HepG2 (cell line): ENCODE results near the gene ARHGAP26. TPM values are rescaled to one million over a fixed set of nuclear protein-coding genes. Genes with fewer than 3 reads are reported as not detected.

Experiments
- ATAC-seq: fragments of 200-7000 bp; cut with Tn5 transposase; 3 replicates; pipeline ENCODE4 v1.9.1; 2020; ENCODE audit warnings: mild to moderate bottlenecking, moderate library complexity
- BruUV-seq: library from RNA; stranded (reverse); fragments of 400-500 nt; replicated peaks from 2 replicates; lab custom pipeline; 2021; lab: Mats Ljungman, UMichigan
- CTCF ChIA-PET: fragments of 300-600 bp; formaldehyde crosslinking; extraction: SDS; loops from one replicate; lab custom pipeline; 2021; ENCODE audit warnings: low total read pairs, inconsistent platforms, low intra/inter-chr PET ratio; lab: Yijun Ruan, JAX
- POLR2A ChIA-PET: fragments of 350-600 bp; sonication (Branson Sonifier 250); formaldehyde crosslinking; loops from one replicate; lab custom pipeline; 2020; ENCODE audit warnings: antibody characterized with exemption, inconsistent platforms; lab: Yijun Ruan, JAX
- DNase-seq: peaks from one replicate; pipeline ENCODE4 v3.0.0-alpha.2; 2015; ENCODE audit warnings: low spot score
- FAIRE-seq: peaks from 3 replicates; lab custom pipeline; 2011; peaks lifted over from hg19 to GRCh38; lab: Jason Lieb, UNC
- H2AFZ ChIP-seq: one replicate; pipeline ENCODE4 v1.6.1; 2011; ENCODE audit warnings: low read length, inconsistent platforms
- H3K27ac ChIP-seq: fragments of 300-600 bp; 3 replicates; pipeline ENCODE4 v1.8.0; 2011; ENCODE audit warnings: mixed run types, mild to moderate bottlenecking, mixed read lengths, low read length, inconsistent platforms; ENCODE audit not compliant: insufficient read depth; ENCODE audit errors: extremely low read length
- H3K27me3 ChIP-seq, 2 experiments: fragments of 200-600 bp in 1 of 2; 2 replicates in 1 of 2; 3 replicates in 1 of 2; pipeline versions ENCODE4 v1.6.0 to v1.8.0; 2011; ENCODE audit warnings: low read length in 2 of 2, mild to moderate bottlenecking in 2 of 2, moderate library complexity in 2 of 2, inconsistent platforms in 1 of 2; ENCODE audit not compliant: insufficient read depth in 2 of 2, control insufficient read depth in 1 of 2
- H3K36me3 ChIP-seq, 2 experiments: fragments of 200-600 bp in 1 of 2; replicated peaks in 1 of 2; 2 replicates in 1 of 2; 3 replicates in 1 of 2; pipeline versions ENCODE4 v1.5.1 to v1.8.0; 2011; ENCODE audit warnings: low read length in 2 of 2, inconsistent platforms in 1 of 2; ENCODE audit not compliant: insufficient read depth in 2 of 2, control insufficient read depth in 1 of 2
- H3K4me1 ChIP-seq: 2 replicates; pipeline ENCODE4 v1.5.1; 2012; ENCODE audit warnings: low read length, inconsistent platforms; ENCODE audit not compliant: insufficient read depth
- H3K4me2 ChIP-seq: 2 replicates; pipeline ENCODE4 v1.6.0; 2011; ENCODE audit warnings: low read depth, low read length, inconsistent platforms
- H3K4me3 ChIP-seq, 3 experiments: fragments of 200-600 bp in 1 of 3; sonication (generic), shearing (Covaris generic) in 1 of 3; replicated peaks in 1 of 3; 2 replicates each; pipeline ENCODE4 v1.5.1; 2011 to 2016; ENCODE audit warnings: low read length in 3 of 3, inconsistent platforms in 2 of 3, low read depth in 2 of 3, mild to moderate bottlenecking in 2 of 3, control low read depth in 1 of 3, mixed read lengths in 1 of 3; ENCODE audit not compliant: insufficient read depth in 1 of 3
- H3K79me2 ChIP-seq: one replicate; pipeline ENCODE4 v1.6.1; 2011; ENCODE audit warnings: low read length, inconsistent platforms; ENCODE audit not compliant: insufficient read depth
- H3K9ac ChIP-seq: 2 replicates; pipeline ENCODE4 v1.6.0; 2011; ENCODE audit warnings: mild to moderate bottlenecking, low read depth, low read length, inconsistent platforms; ENCODE audit not compliant: insufficient read depth
- H3K9me3 ChIP-seq: 2 replicates; pipeline ENCODE4 v1.5.1; 2012; ENCODE audit warnings: mild to moderate bottlenecking, low read length
- H4K20me1 ChIP-seq: 2 replicates; pipeline ENCODE4 v1.6.0; 2011; ENCODE audit warnings: inconsistent platforms, mild to moderate bottlenecking, low read length, moderate library complexity; ENCODE audit not compliant: insufficient read depth
- PRDM15 ChIP-seq: sonication (generic); formaldehyde crosslinking; IDR thresholded peaks from 2 replicates; pipeline ENCODE4 v1.4.0; 2020; ENCODE audit warnings: missing genetic modification reagents
- ZNF770 ChIP-seq: sonication (generic); formaldehyde crosslinking; IDR thresholded peaks from 2 replicates; pipeline ENCODE4 v1.5.0; 2020; ENCODE audit warnings: mild to moderate bottlenecking, missing genetic modification reagents
- WGBS: methylation state at CpG from one replicate; pipeline ENCODE4 v1.1.6; 2017; ENCODE audit warnings: low lambda C conversion rate; 5-methylcytosine and 5-hydroxymethylcytosine counted together
- in situ Hi-C: cut with HindIII; loops from 2 replicates; pipeline ENCODE4 v1.10.0; 2017; ENCODE audit warnings: low pct_unique_long_range_greater_than_20kb; ENCODE audit not compliant: extremely low pct_ligation_motif_present
- intact Hi-C: fragments of 100-400 bp; cut with micrococcal nuclease; formaldehyde crosslinking; loops from one replicate; pipeline ENCODE4 v1.10.0; 2022; ENCODE audit not compliant: unreplicated experiment
- polyA plus RNA-seq, 8 experiments: library from polyadenylated mRNA; depleted of rRNA in 3 of 8; stranded (reverse) in 7 of 8; unstranded in 1 of 8; fragments of >200 nt; fragmentation: Illumina TruSeq in 4 of 8; extraction: Trizol in 4 of 8; gene quantifications; 2 replicates each; pipeline versions ENCODE4 v1.2.1 to v1.2.3, GENCODE V29; 2011 to 2016; ENCODE audit warnings: low read depth in 4 of 8, missing spikeins in 1 of 8, mixed read lengths in 1 of 8; ENCODE audit not compliant: insufficient read depth in 1 of 8
- total RNA-seq, 5 experiments: library from RNA; depleted of rRNA; stranded (reverse); fragments of >200 nt; fragmentation: Illumina TruSeq; extraction: Trizol; gene quantifications; 2 replicates each; pipeline ENCODE4 v1.2.3, GENCODE V29; 2016; ENCODE audit warnings: low read depth in 1 of 5

ARHGAP26 gene
- total and polyA plus RNA-seq, 2 of the 13 experiments (the other 11 are each of a cell fraction or from before 2014, with no cell fraction given), result 9.6 to 18.2 TPM

GRCh38 chr5:142979636-142980035, 209.5 kb downstream of the ARHGAP26 start:
- peaks cover 0 to 4% of the 10 kb centered on the region in 2 experiments; a peak in 1 of 5 replicates for H3K36me3 ChIP-seq
- H3K4me1 ChIP-seq, result peaks cover 39% of the 10 kb centered on the region
- no TSS peak for BruUV-seq
- ATAC-seq (no peak), FAIRE-seq (no peak), DNase-seq (no peak)
- intact Hi-C loops, result no loop called here
- WGBS, result 90% methylated on average over 3 of the region's 3 CpGs
- no peak overlapping the region for H3K4me3 ChIP-seq
- no peak overlapping the region for H3K9ac ChIP-seq
- H3K27ac ChIP-seq, result no peak overlapping the region
- H3K9me3 ChIP-seq, result no peaks in the 10 kb centered on the region
- no peaks in the 10 kb centered on the region for H4K20me1 ChIP-seq
- H3K4me2 ChIP-seq, result no peak overlapping the region
- no peaks in the 10 kb centered on the region for H3K79me2 ChIP-seq
- ChIA-PET CTCF (no interaction called here), POLR2A (no interaction called here)
- no peaks in the 10 kb centered on the region for H3K27me3 ChIP-seq
- in situ Hi-C loops, result no loop called here
- TF ChIP-seq ZNF770 (CRISPR knock-in tag), result no peak
- peak; percentile 48; the same call in 1 of the 2 replicates for TF ChIP-seq PRDM15 (CRISPR knock-in tag)
- no peak overlapping the region for H2AFZ ChIP-seq
